H1 (cell line): ENCODE results near the gene CCDC178. TPM values are rescaled to one million over a fixed set of nuclear protein-coding genes. Genes with fewer than 3 reads are reported as not detected.

Experiments used
- CTCF ChIA-PET: fragments of 300-600 bp; sonication (Branson Sonifier 250); formaldehyde crosslinking; loops from one replicate; lab custom pipeline; 2021; ENCODE audit not compliant: partially characterized antibody; lab: Charles Lee
- POLR2A ChIA-PET: fragments of 300-600 bp; sonication (Branson Sonifier 250); formaldehyde crosslinking; loops from one replicate; lab custom pipeline; 2021; ENCODE audit warnings: inconsistent platforms; ENCODE audit not compliant: partially characterized antibody; lab: Charles Lee
- DNase-seq, 2 experiments: peaks; one replicate each; pipeline versions ENCODE4 v3.0.0 to v3.0.0-alpha.2; 2010 to 2022; ENCODE audit warnings: low spot score in 2 of 2, low read depth in 1 of 2, mixed read lengths in 1 of 2
- FAIRE-seq: peaks from 2 replicates; lab custom pipeline; 2011; peaks lifted over from hg19 to GRCh38; lab: Jason Lieb, UNC
- H2AFZ ChIP-seq: 2 replicates; pipeline ENCODE4 v1.8.1; 2012; ENCODE audit warnings: low read length, inconsistent platforms
- H2AK5ac ChIP-seq: 2 replicates; pipeline ENCODE4 v1.6.1; 2013; ENCODE audit warnings: low read depth, low read length
- H2BK120ac ChIP-seq: replicated peaks from 2 replicates; pipeline ENCODE3; 2013; ENCODE audit warnings: low read depth, low read length, inconsistent platforms
- H2BK12ac ChIP-seq: 2 replicates; pipeline ENCODE4 v1.6.1; 2013; ENCODE audit warnings: low read depth, low read length
- H2BK15ac ChIP-seq: 2 replicates; pipeline ENCODE4 v1.6.1; 2013; ENCODE audit warnings: low read length
- H2BK20ac ChIP-seq: 2 replicates; pipeline ENCODE4 v1.6.1; 2013; ENCODE audit warnings: low read length
- H2BK5ac ChIP-seq: 2 replicates; pipeline ENCODE4 v1.6.1; 2013; ENCODE audit warnings: low read depth, low read length
- H3K14ac ChIP-seq: 2 replicates; pipeline ENCODE4 v1.6.1; 2013; ENCODE audit warnings: inconsistent platforms; ENCODE audit not compliant: insufficient read length
- H3K18ac ChIP-seq: 2 replicates; pipeline ENCODE4 v1.6.1; 2013; ENCODE audit warnings: low read length; ENCODE audit errors: extremely low read depth
- H3K23ac ChIP-seq: 2 replicates; pipeline ENCODE4 v1.6.1; 2013; ENCODE audit warnings: inconsistent platforms; ENCODE audit not compliant: insufficient read length
- H3K23me2 ChIP-seq: 2 replicates; pipeline ENCODE4 v1.6.1; 2013; ENCODE audit warnings: low read depth, low read length
- H3K27ac ChIP-seq: 2 replicates; pipeline ENCODE4 v1.6.1; 2011; ENCODE audit warnings: low read depth, low read length, inconsistent platforms
- H3K27me3 ChIP-seq, 4 experiments: replicated peaks in 1 of 4; 1 replicate in 1 of 4; 2 replicates in 3 of 4; pipeline versions ENCODE4 v1.6.1 to v1.8.1; 2011 to 2013; ENCODE audit warnings: low read length in 3 of 4, mild to moderate bottlenecking in 3 of 4, inconsistent platforms in 2 of 4, mixed read lengths in 2 of 4, moderate library complexity in 1 of 4; ENCODE audit not compliant: control insufficient read depth in 3 of 4, insufficient read depth in 3 of 4; ENCODE audit errors: extremely low read depth in 1 of 4
- H3K36me3 ChIP-seq, 4 experiments: 2 replicates each; pipeline versions ENCODE4 v1.6.1 to v1.8.1; 2011 to 2013; ENCODE audit warnings: mild to moderate bottlenecking in 4 of 4, low read length in 3 of 4, moderate library complexity in 2 of 4, control low read depth in 1 of 4, inconsistent platforms in 1 of 4; ENCODE audit not compliant: insufficient read depth in 4 of 4, control insufficient read depth in 2 of 4
- H3K4ac ChIP-seq: replicated peaks from 2 replicates; pipeline ENCODE3; 2013; ENCODE audit warnings: low read length, low read depth, mixed read lengths, inconsistent platforms; ENCODE audit not compliant: insufficient read length
- H3K4me1 ChIP-seq, 4 experiments: replicated peaks in 1 of 4; 1 replicate in 1 of 4; 2 replicates in 3 of 4; pipeline versions ENCODE4 v1.6.1 to v1.8.1; 2011 to 2013; ENCODE audit warnings: low read length in 3 of 4, inconsistent platforms in 2 of 4, mixed read lengths in 1 of 4; ENCODE audit not compliant: insufficient read depth in 4 of 4, control insufficient read depth in 3 of 4
- H3K4me2 ChIP-seq, 2 experiments: 2 replicates each; pipeline versions ENCODE4 v1.6.1 to v1.8.1; 2011 to 2013; ENCODE audit warnings: low read depth in 2 of 2, low read length in 2 of 2, control low read depth in 1 of 2, inconsistent platforms in 1 of 2, mild to moderate bottlenecking in 1 of 2; ENCODE audit not compliant: insufficient read depth in 1 of 2
- H3K4me3 ChIP-seq, 4 experiments: fragments of 200-600, 300-600 bp in 1 of 4; sonication (generic), shearing (Covaris generic), sonication (Bioruptor Twin) in 1 of 4; 2 replicates each; pipeline versions ENCODE4 v1.5.1 to v1.8.1; 2011 to 2016; ENCODE audit warnings: low read length in 4 of 4, low read depth in 3 of 4, control low read depth in 2 of 4, inconsistent platforms in 2 of 4, mild to moderate bottlenecking in 2 of 4, mixed read lengths in 1 of 4, moderate library complexity in 1 of 4; ENCODE audit not compliant: insufficient read depth in 2 of 4; ENCODE audit errors: extremely low read depth in 1 of 4
- H3K56ac ChIP-seq: replicated peaks from 2 replicates; pipeline ENCODE3; 2013; ENCODE audit warnings: low read depth, mild to moderate bottlenecking, mixed read lengths, low read length, inconsistent platforms; ENCODE audit not compliant: insufficient read length
- H3K79me1 ChIP-seq: 2 replicates; pipeline ENCODE4 v1.6.1; 2013; ENCODE audit warnings: low read depth, low read length, control low read depth
- H3K79me2 ChIP-seq, 2 experiments: 2 replicates each; pipeline versions ENCODE4 v1.6.1 to v1.8.1; 2012 to 2013; ENCODE audit warnings: low read length in 2 of 2, mild to moderate bottlenecking in 2 of 2, inconsistent platforms in 1 of 2; ENCODE audit not compliant: insufficient read depth in 2 of 2, control insufficient read depth in 1 of 2
- H3K9ac ChIP-seq, 4 experiments: replicated peaks in 1 of 4; 1 replicate in 1 of 4; 2 replicates in 3 of 4; pipeline versions ENCODE4 v1.6.1 to v1.8.1; 2011 to 2013; ENCODE audit warnings: low read depth in 3 of 4, low read length in 3 of 4, control low read depth in 2 of 4, mild to moderate bottlenecking in 2 of 4, moderate library complexity in 2 of 4, inconsistent platforms in 1 of 4; ENCODE audit errors: extremely low read depth in 1 of 4
- H3K9me3 ChIP-seq, 2 experiments: 2 replicates each; pipeline versions ENCODE4 v1.6.1 to v1.8.1; 2012 to 2013; ENCODE audit warnings: mild to moderate bottlenecking in 2 of 2, moderate library complexity in 2 of 2, control low read depth in 1 of 2, inconsistent platforms in 1 of 2, low read depth in 1 of 2, low read length in 1 of 2, mixed read lengths in 1 of 2; ENCODE audit not compliant: insufficient read depth in 2 of 2
- H4K20me1 ChIP-seq, 2 experiments: replicated peaks in 1 of 2; 2 replicates each; pipeline versions ENCODE3 to v1.8.1; 2011 to 2013; ENCODE audit warnings: inconsistent platforms in 2 of 2, low read length in 2 of 2, mild to moderate bottlenecking in 1 of 2; ENCODE audit not compliant: insufficient read depth in 2 of 2, control insufficient read depth in 1 of 2
- H4K5ac ChIP-seq: 2 replicates; pipeline ENCODE4 v1.6.1; 2013; ENCODE audit warnings: low read length, low read depth, mixed read lengths, inconsistent platforms; ENCODE audit not compliant: insufficient read length
- H4K8ac ChIP-seq: 2 replicates; pipeline ENCODE4 v1.8.0; 2013; ENCODE audit warnings: mild to moderate bottlenecking, moderate library complexity, low read length, inconsistent platforms; ENCODE audit not compliant: insufficient read depth; ENCODE audit errors: extremely low read depth
- H4K91ac ChIP-seq: replicated peaks from 2 replicates; pipeline ENCODE3; 2013; ENCODE audit warnings: low read length, mixed read lengths, inconsistent platforms; ENCODE audit not compliant: insufficient read length
- BCL11A ChIP-seq, 2 experiments: IDR thresholded peaks; one replicate each; pipeline ENCODE4 v1.6.1; 2011; ENCODE audit warnings: low read depth in 2 of 2, low read length in 2 of 2, mild to moderate bottlenecking in 2 of 2
- CEBPB ChIP-seq: IDR thresholded peaks from 2 replicates; pipeline ENCODE4 v1.6.1; 2012; ENCODE audit warnings: low read depth, low read length
- CHD2 ChIP-seq: IDR thresholded peaks from 2 replicates; pipeline ENCODE4 v1.6.1; 2012; ENCODE audit warnings: low read length, improper control_type of control experiment
- CREB1 ChIP-seq: IDR thresholded peaks from 2 replicates; pipeline ENCODE4 v1.6.1; 2012; ENCODE audit warnings: inconsistent platforms
- GABPA ChIP-seq: IDR thresholded peaks from 2 replicates; pipeline ENCODE4 v1.6.1; 2011; ENCODE audit warnings: mild to moderate bottlenecking, low read length, moderate library complexity, borderline replicate concordance; ENCODE audit not compliant: insufficient read depth
- GTF2F1 ChIP-seq: IDR thresholded peaks from 2 replicates; pipeline ENCODE4 v1.6.1; 2012; ENCODE audit warnings: low read depth, low read length, improper control_type of control experiment, borderline replicate concordance
- NANOG ChIP-seq: IDR thresholded peaks from 2 replicates; pipeline ENCODE4 v1.6.1; 2011; ENCODE audit warnings: low read length, low read depth, mild to moderate bottlenecking, inconsistent platforms; ENCODE audit not compliant: insufficient read depth, poor library complexity, severe bottlenecking
- RNF2 ChIP-seq: fragments of 200-900, 300-1000 bp; sonication (generic); IDR thresholded peaks from 2 replicates; pipeline ENCODE4 v1.7.1; 2016; ENCODE audit warnings: borderline replicate concordance, low read depth, mild to moderate bottlenecking, antibody characterized with exemption, low read length; ENCODE audit not compliant: poor library complexity, severe bottlenecking; ENCODE audit errors: missing control alignments
- SAP30 ChIP-seq: fragments of 300-600 bp; sonication (generic); IDR thresholded peaks from 2 replicates; pipeline ENCODE4 v1.7.1; 2012; ENCODE audit warnings: low read length, moderate library complexity, mild to moderate bottlenecking, inconsistent platforms; ENCODE audit not compliant: insufficient read depth, insufficient replicate concordance
- TCF12 ChIP-seq: IDR thresholded peaks from 2 replicates; pipeline ENCODE4 v1.6.1; 2011; ENCODE audit warnings: low read depth, mild to moderate bottlenecking, low read length
- WGBS, 2 experiments: shearing (Covaris generic) in 1 of 2; methylation state at CpG; one replicate each; pipeline versions ENCODE4 v1.1.6 to v1.1.7; 2013 to 2015; ENCODE audit warnings: low lambda C conversion rate in 2 of 2, mixed read lengths in 2 of 2, inconsistent platforms in 1 of 2, low coverage in 1 of 2, missing lambda C conversion rate in 1 of 2; ENCODE audit not compliant: insufficient replicate concordance in 2 of 2, insufficient coverage in 1 of 2, insufficient read length in 1 of 2; ENCODE audit errors: extremely low coverage in 1 of 2, missing lambda C conversion rate in 1 of 2; 5-methylcytosine and 5-hydroxymethylcytosine counted together
- polyA plus RNA-seq, 7 experiments: library from polyadenylated mRNA; depleted of rRNA in 3 of 7; stranded (reverse) in 5 of 7; unstranded in 2 of 7; fragments of >200 nt in 5 of 7; fragments of 200-250 nt in 2 of 7; gene quantifications; 1 replicate in 5 of 7; 2 replicates in 1 of 7; 4 replicates in 1 of 7; pipeline versions ENCODE4 v1.2.1 to v1.2.3, GENCODE V29; 2011 to 2013; ENCODE audit warnings: missing spikeins in 2 of 7, mixed read lengths in 2 of 7
- total RNA-seq: library from RNA; stranded (reverse); fragmentation: NEBNext Ultra II Directional; extraction: Animal tissue kit (Norgen Biotek cat#: 25700); gene quantifications from 2 replicates; pipeline ENCODE4 v1.2.1, GENCODE V29; 2021
- TF ChIP-seq, protein P1 (sequence below): IDR thresholded peaks from 2 replicates; pipeline ENCODE4 v1.6.1; 2012; ENCODE audit warnings: low read length, inconsistent platforms
- TF ChIP-seq, protein P2 (sequence below): IDR thresholded peaks from 2 replicates; pipeline ENCODE4 v1.6.1; 2012; ENCODE audit warnings: inconsistent platforms

Gene CCDC178
- total and polyA plus RNA-seq, 2 of the 8 experiments (the other 6 are each of a cell fraction or from before 2014, with no cell fraction given) = not detected

DNA sequence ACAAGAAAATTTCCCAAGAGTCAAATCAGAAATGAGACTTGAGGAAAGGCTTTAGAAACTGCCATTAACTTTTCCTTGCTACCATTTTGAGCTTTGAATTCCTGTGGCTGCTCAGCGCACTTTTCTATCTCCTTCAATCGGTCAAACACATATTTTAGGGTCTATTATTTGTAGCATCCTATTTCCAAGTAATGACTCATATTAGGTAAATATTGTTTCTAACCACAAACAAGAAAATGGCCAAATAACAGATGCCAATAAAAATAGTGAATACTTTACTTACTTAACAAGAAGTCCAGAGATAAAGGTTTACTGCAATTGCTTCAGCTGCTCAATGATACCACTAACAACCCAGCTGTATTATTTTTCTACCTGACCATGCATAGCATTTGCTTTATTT is 29.7 kb upstream of the CCDC178 start:
- H3K27me3 ChIP-seq = no peaks in the 10 kb centered on the region
- H3K23me2 ChIP-seq = no peaks in the 10 kb centered on the region; the same call in 1 of the 2 replicates
- H4K8ac ChIP-seq = no peak overlapping the region
- ChIA-PET POLR2A (no interaction called here), CTCF (interaction anchor here (0.8 to 1.7 kb wide), 2 partner anchors 25 to 269 kb away, joined by 3 to 4 read pairs; no protein-coding TSS in a partner anchor)
- H2BK20ac ChIP-seq = no peak overlapping the region
- H2AK5ac ChIP-seq = no peak overlapping the region
- no peak overlapping the region for H3K4me3 ChIP-seq
- no peak overlapping the region for H3K9ac ChIP-seq
- no peak overlapping the region for H3K23ac ChIP-seq
- H2BK5ac ChIP-seq = no peak overlapping the region
- no peak overlapping the region for H3K27ac ChIP-seq
- DNase-seq = no peak
- H3K18ac ChIP-seq = no peak overlapping the region
- no peak overlapping the region for H4K91ac ChIP-seq
- H2BK120ac ChIP-seq = no peak overlapping the region
- no peak overlapping the region for H2AFZ ChIP-seq
- H3K56ac ChIP-seq = no peak overlapping the region
- no peak overlapping the region for H3K14ac ChIP-seq
- no peak for FAIRE-seq
- H3K79me1 ChIP-seq = no peaks in the 10 kb centered on the region
- H4K5ac ChIP-seq = no peak overlapping the region
- WGBS, 2 experiments = 95% methylated on average over 2 of the region's 2 CpGs; no CpG with 5 or more reads in 1 of the 2 experiments
- no peak overlapping the region for H2BK15ac ChIP-seq
- no peak overlapping the region for H3K4ac ChIP-seq
- no peaks in the 10 kb centered on the region for H3K36me3 ChIP-seq
- no peaks in the 10 kb centered on the region for H3K9me3 ChIP-seq
- peaks cover 0 to 2% (median 0%) of the 10 kb centered on the region in 4 experiments; a peak in 1 of 7 replicates for H3K4me1 ChIP-seq
- H3K79me2 ChIP-seq = no peaks in the 10 kb centered on the region
- no peak overlapping the region for H2BK12ac ChIP-seq
- H4K20me1 ChIP-seq = no peaks in the 10 kb centered on the region
- H3K4me2 ChIP-seq = no peak overlapping the region
- TF ChIP-seq RNF2 (no peak), TCF12 (no peak), CEBPB (no peak), GTF2F1 (no peak), BCL11A (IDR thresholded peaks at IDR 0.05; ENCODE audit: low read depth in 2 of 2, low read length in 2 of 2) (no peak), CREB1 (no peak), GABPA (no peak), NANOG (no peak), SAP30 (no peak), CHD2 (no peak)
- TF ChIP-seq, protein P1, sequence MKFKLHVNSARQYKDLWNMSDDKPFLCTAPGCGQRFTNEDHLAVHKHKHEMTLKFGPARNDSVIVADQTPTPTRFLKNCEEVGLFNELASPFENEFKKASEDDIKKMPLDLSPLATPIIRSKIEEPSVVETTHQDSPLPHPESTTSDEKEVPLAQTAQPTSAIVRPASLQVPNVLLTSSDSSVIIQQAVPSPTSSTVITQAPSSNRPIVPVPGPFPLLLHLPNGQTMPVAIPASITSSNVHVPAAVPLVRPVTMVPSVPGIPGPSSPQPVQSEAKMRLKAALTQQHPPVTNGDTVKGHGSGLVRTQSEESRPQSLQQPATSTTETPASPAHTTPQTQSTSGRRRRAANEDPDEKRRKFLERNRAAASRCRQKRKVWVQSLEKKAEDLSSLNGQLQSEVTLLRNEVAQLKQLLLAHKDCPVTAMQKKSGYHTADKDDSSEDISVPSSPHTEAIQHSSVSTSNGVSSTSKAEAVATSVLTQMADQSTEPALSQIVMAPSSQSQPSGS = no peak
- TF ChIP-seq, protein P2, sequence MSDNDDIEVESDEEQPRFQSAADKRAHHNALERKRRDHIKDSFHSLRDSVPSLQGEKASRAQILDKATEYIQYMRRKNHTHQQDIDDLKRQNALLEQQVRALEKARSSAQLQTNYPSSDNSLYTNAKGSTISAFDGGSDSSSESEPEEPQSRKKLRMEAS = no peak
